K562 (cell line): ENCODE measurements around the gene SMARCB1.

ENCODE experiments used
- CHD2 ChIP-seq: IDR thresholded peaks from 2 replicates; pipeline ENCODE4 v1.6.1; 2011; ENCODE audit warnings: low read depth, low read length
- FOSL1 ChIP-seq: fragments of 200-800 bp; sonication (Bioruptor generic); conservative IDR thresholded peaks from 2 replicates; pipeline ENCODE4 v1.6.1; 2016; ENCODE audit warnings: missing genetic modification characterization, missing compliant biosample characterization
- HSF4 ChIP-seq: fragments of 250-450 bp; sonication (Bioruptor Pico); IDR thresholded peaks from 2 replicates; pipeline ENCODE4 v2.1.2; 2022; ENCODE audit warnings: mild to moderate bottlenecking, moderate library complexity, borderline replicate concordance
- MAFK ChIP-seq: IDR thresholded peaks from 2 replicates; pipeline ENCODE4 v1.6.1; 2011; ENCODE audit warnings: low read length, improper control_type of control experiment
- NFYB ChIP-seq: IDR thresholded peaks from 2 replicates; pipeline ENCODE4 v1.6.1; 2011; ENCODE audit warnings: mild to moderate bottlenecking, moderate library complexity; ENCODE audit not compliant: insufficient read length; ENCODE audit errors: extremely low read depth
- RBM22 ChIP-seq: fragments of 200-400 bp; formaldehyde crosslinking; IDR thresholded peaks from 2 replicates; pipeline ENCODE4 v1.6.1; 2018; ENCODE audit warnings: low read length, low read depth; ENCODE audit not compliant: poor library complexity, severe bottlenecking
- SMAD1 ChIP-seq: fragments of 150-350 bp; IDR thresholded peaks from 2 replicates; pipeline ENCODE4 v1.6.1; 2014; ENCODE audit warnings: low read length, low read depth; ENCODE audit not compliant: partially characterized antibody
- TF ChIP-seq, protein P1 (sequence below): sonication (generic); formaldehyde crosslinking; IDR thresholded peaks from 2 replicates; pipeline ENCODE4 v1.5.0; 2020; ENCODE audit warnings: missing genetic modification reagents
- TF ChIP-seq, protein P2 (sequence below): sonication (generic); formaldehyde crosslinking; IDR thresholded peaks from 2 replicates; pipeline ENCODE4 v1.8.1; 2023; ENCODE audit warnings: mild to moderate bottlenecking, missing genetic modification reagents
- TF ChIP-seq, protein P3 (sequence below): fragments of 450-650 bp; conservative IDR thresholded peaks from 2 replicates; pipeline ENCODE4 v1.6.1; 2016; ENCODE audit warnings: missing genetic modification characterization, low read depth, mild to moderate bottlenecking, control low read depth, missing compliant biosample characterization
- TF ChIP-seq, protein P4 (sequence below): sonication (generic); formaldehyde crosslinking; IDR thresholded peaks from 2 replicates; pipeline ENCODE4 v1.8.0; 2022; ENCODE audit warnings: missing genetic modification reagents, mild to moderate bottlenecking, borderline replicate concordance
- TF ChIP-seq, protein P5 (sequence below), 3 experiments: IDR thresholded peaks in 2 of 3; conservative IDR thresholded peaks in 1 of 3; 2 replicates each; pipeline ENCODE4 v1.5.1; 2011 to 2012; ENCODE audit warnings: low read length in 3 of 3, mild to moderate bottlenecking in 3 of 3, control low read depth in 2 of 3, improper control_type of control experiment in 1 of 3, inconsistent platforms in 1 of 3, low read depth in 1 of 3, mixed read lengths in 1 of 3, moderate library complexity in 1 of 3; ENCODE audit not compliant: insufficient read depth in 2 of 3

DNA sequence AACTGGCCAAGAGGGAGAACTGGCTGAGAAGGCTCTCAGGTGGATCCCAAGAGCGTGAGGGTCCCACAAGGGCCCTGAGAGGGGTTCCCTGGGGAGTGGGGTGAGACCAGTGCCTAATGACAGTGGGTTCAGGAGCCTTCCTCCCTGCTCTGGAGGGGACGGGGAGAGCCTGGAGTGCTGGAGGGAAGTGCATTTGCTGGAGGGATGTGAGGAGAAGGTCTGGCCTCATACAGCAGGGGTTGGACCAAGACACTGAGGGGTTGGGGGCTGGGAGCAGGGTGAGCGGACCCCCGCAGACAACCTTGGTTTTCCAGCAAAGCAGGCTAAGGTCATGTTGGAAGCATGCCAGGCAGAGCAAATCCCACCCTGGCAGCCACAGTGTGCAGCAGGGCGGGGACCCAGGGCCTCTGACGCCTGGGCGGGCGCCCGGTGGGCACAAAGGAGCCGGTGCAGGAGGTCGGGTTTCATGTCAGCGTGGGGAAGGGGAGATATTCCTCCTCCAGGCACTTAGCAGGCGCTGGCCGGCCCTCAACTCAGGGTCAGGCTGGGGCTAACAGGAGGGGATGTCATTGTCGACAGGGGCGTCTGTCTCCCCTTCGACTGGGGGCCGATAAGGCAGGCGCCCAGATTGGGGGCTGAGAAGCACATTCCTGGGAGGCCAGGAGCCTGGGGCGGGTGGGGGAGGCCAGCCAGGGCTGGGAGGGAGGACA lies 55.1 kb downstream of the SMARCB1 start:
- TF ChIP-seq, protein P1, sequence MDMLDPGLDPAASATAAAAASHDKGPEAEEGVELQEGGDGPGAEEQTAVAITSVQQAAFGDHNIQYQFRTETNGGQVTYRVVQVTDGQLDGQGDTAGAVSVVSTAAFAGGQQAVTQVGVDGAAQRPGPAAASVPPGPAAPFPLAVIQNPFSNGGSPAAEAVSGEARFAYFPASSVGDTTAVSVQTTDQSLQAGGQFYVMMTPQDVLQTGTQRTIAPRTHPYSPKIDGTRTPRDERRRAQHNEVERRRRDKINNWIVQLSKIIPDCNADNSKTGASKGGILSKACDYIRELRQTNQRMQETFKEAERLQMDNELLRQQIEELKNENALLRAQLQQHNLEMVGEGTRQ (CRISPR knock-in tag): no peak
- TF ChIP-seq NFYB (no peak), FOSL1 (tag) (no peak), CHD2 (no peak), RBM22 (no peak), SMAD1 (no peak), HSF4 (CRISPR knock-in tag) (no peak), MAFK (no peak)
- TF ChIP-seq, protein P2, sequence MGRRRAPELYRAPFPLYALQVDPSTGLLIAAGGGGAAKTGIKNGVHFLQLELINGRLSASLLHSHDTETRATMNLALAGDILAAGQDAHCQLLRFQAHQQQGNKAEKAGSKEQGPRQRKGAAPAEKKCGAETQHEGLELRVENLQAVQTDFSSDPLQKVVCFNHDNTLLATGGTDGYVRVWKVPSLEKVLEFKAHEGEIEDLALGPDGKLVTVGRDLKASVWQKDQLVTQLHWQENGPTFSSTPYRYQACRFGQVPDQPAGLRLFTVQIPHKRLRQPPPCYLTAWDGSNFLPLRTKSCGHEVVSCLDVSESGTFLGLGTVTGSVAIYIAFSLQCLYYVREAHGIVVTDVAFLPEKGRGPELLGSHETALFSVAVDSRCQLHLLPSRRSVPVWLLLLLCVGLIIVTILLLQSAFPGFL (CRISPR knock-in tag): no peak
- TF ChIP-seq, protein P3, sequence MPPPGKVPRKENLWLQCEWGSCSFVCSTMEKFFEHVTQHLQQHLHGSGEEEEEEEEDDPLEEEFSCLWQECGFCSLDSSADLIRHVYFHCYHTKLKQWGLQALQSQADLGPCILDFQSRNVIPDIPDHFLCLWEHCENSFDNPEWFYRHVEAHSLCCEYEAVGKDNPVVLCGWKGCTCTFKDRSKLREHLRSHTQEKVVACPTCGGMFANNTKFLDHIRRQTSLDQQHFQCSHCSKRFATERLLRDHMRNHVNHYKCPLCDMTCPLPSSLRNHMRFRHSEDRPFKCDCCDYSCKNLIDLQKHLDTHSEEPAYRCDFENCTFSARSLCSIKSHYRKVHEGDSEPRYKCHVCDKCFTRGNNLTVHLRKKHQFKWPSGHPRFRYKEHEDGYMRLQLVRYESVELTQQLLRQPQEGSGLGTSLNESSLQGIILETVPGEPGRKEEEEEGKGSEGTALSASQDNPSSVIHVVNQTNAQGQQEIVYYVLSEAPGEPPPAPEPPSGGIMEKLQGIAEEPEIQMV (tag): no peak
- TF ChIP-seq, protein P4, sequence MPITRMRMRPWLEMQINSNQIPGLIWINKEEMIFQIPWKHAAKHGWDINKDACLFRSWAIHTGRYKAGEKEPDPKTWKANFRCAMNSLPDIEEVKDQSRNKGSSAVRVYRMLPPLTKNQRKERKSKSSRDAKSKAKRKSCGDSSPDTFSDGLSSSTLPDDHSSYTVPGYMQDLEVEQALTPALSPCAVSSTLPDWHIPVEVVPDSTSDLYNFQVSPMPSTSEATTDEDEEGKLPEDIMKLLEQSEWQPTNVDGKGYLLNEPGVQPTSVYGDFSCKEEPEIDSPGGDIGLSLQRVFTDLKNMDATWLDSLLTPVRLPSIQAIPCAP (CRISPR knock-in tag): no peak
- TF ChIP-seq, protein P5, sequence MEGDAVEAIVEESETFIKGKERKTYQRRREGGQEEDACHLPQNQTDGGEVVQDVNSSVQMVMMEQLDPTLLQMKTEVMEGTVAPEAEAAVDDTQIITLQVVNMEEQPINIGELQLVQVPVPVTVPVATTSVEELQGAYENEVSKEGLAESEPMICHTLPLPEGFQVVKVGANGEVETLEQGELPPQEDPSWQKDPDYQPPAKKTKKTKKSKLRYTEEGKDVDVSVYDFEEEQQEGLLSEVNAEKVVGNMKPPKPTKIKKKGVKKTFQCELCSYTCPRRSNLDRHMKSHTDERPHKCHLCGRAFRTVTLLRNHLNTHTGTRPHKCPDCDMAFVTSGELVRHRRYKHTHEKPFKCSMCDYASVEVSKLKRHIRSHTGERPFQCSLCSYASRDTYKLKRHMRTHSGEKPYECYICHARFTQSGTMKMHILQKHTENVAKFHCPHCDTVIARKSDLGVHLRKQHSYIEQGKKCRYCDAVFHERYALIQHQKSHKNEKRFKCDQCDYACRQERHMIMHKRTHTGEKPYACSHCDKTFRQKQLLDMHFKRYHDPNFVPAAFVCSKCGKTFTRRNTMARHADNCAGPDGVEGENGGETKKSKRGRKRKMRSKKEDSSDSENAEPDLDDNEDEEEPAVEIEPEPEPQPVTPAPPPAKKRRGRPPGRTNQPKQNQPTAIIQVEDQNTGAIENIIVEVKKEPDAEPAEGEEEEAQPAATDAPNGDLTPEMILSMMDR (IDR thresholded peaks at IDR 0.05 in 2 of 3, conservative IDR thresholded peaks at IDR 0.05 in 1 of 3; ENCODE audit: insufficient read depth in 2 of 3, low read depth in 1 of 3, low read length in 3 of 3): no peak
